HG03095 (cell line): ENCODE measurements around the gene YARS2.

Experiments
- ATAC-seq: cut with Tn5 transposase; IDR thresholded peaks from one replicate; pipeline ENCODE4 v1.9.1; 2021; ENCODE audit warnings: moderate library complexity; ENCODE audit not compliant: unreplicated experiment

Gene YARS2

DNA sequence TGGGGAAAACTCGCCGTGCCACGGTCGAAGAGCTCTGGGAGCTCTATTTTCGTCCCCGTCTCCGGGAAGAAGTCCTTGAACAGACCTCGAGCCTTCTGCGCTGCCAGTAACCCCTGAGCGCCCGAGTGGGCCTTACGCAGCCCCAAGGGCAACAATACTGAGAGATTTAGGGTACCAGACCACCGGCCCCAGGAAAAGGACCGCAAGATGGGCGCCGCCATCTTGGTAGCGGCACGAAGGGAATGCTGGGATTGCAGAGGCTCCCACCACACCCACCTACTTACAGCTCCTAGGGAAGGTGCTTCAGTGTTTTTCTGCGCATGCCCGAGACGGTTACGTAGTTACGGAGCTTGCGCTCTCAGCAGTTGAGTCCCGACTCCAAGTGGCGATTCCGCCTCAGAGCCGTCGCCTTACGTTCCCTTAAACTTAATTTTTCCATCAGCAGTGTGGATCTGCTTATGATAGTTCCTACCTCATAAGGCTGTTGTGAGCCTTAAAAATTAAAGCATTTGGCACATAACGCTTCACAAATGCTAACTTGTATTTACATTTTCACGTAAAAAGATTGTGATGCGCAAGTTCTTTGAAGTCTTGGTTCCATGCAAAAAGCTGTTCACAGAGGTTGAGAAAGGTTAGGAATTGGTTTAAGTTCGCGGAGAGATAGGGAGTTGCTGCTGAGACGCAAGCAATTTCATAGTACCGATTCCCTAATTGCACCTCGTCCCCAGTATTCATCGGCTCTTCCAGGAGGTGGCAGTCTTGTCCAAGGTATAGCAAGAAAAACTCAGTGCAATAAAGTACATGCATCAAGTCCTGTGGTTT lies at the start of gene YARS2:
Gene YARS2 (minus strand): TSS at position 244 of the 822 bp plus-strand sequence. CDS start 23 bp downstream, at position 221.
- ATAC-seq = peak; percentile 91

DNA sequence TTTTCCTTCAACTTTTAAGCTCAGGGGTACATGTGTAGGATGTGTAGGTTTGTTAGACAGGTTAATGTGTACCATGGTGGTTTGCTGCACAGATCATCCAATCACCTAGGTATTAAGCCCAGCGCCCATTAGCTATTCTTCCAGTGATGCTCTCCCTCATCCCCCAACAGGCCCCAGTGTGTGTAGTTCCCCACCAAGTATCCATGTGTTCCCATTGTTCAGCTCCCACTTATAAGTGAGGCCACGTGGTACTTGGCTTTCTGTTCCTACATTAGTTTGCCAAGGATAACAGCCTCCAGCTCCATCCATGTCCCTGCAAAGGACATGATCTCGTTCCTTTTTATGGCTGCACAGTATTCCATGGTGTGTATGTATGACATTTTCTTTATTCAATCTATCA lies 48.6 kb upstream of the YARS2 start:
- no peak for ATAC-seq

- ATAC-seq = no peak
These were observed 45.7 kb upstream of the YARS2 start for GRCh38 chr12:32801269-32801980.

DNA sequence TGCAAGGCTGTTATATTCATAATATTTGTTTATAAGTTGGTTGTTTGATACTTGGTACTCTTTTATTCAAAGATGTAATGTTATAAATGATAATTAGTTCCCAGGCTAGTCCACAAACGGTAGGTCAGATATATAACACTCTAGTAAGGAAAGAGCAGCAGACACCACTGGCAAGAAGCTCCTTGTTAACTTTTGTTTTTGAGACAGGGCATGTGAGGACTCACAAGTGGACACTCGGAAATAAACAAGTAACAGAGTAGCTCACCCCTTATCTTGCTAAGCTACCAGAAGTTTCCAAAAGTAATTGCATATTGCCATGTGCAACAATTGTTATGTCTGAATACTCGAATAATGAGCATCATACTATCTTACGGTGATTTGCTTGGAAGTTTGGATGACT lies 38.6 kb upstream of the YARS2 start:
- no peak for ATAC-seq

DNA sequence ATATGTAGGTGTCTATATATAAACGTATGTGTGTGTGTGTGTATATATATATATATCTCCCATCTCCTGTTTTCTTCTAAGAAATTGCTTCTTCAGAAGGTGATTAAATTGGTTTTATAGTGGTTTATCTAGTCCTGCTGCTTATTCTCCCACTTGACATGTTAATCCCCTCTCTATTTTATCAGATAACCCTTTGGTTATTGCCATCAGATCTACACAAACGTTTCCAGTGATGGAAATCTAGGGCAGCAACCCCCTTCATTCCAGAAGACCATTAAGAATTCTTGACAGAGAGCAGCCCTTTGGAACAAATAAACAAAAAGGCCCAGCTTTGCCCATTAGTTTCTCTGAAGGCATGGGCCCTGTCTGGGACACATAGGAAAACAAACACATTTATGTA lies 34.2 kb upstream of the YARS2 start:
- no peak for ATAC-seq

DNA sequence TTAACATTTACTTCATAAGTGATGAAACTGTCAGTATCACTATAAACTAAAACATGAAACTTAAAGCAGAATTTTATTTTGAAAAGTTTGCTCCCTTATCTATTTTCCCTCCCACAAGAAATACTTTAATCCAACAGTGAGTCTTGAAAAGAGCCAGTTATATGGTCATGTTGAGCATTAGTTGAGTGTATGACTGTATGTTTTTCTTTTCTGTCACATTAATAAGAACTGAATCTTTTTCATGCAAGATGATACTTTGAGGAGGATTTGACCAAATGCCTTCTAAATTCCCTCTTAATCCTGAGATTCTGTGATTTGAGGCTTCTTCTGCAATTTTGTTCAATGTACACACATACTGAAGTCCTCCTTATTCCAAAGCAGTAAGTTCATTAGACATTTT lies 33.7 kb upstream of the YARS2 start:
- no peak for ATAC-seq

- ATAC-seq = no peak
These were observed 32.7 kb upstream of the YARS2 start for GRCh38 chr12:32788405-32788804.

- ATAC-seq = no peak
These were observed 29.9 kb upstream of the YARS2 start for GRCh38 chr12:32785557-32785956.

GRCh38 chr12:32783029-32783428 lies 27.3 kb upstream of the YARS2 start:
- ATAC-seq = no peak

- ATAC-seq = no peak
These were observed 24.4 kb upstream of the YARS2 start for GRCh38 chr12:32780071-32780470.

DNA sequence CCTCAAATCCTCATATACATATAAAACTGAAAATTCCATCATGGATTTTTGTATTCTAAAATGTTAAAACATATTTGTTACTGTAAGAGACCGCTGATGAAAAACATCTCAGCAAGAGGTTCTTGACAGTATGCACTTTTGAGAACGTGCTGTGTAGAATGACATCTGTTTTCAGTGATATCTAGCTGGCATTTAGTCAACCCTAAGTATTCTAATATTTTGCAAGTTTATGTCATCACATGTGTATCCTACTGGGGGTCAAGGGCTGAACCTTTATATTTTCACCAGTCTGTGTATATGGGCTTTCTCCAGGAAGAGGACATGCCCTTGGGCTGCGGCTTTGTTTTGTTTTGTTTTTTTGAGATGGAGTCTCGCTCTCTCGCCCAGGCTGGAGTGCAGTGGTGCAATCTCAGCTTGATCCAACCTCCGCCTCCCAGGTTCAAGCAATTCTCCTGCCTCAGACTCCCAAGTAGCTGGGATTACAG lies 22.0 kb upstream of the YARS2 start:
- no peak for ATAC-seq

- no peak for ATAC-seq
These were observed 21.5 kb upstream of the YARS2 start for GRCh38 chr12:32777159-32777558.

DNA sequence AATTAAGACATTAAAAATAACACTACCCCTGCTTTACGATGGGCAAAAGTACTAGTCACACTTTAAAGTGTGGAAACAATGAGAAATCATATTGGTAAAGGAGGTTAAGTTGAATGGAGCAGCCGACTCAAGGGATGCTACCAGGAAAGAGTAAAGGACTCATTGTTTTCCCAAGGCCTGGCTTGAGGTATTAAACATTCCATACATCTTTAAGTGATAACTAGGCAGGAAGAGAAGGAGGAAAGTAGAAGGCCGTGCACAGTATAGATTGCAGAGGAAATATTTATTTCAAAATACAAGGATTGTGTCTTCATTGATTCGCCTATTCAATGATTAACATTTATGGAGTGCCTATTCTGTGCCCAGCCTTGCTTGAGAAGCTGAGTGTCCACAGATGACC lies 20.6 kb upstream of the YARS2 start:
- ATAC-seq = no peak

DNA sequence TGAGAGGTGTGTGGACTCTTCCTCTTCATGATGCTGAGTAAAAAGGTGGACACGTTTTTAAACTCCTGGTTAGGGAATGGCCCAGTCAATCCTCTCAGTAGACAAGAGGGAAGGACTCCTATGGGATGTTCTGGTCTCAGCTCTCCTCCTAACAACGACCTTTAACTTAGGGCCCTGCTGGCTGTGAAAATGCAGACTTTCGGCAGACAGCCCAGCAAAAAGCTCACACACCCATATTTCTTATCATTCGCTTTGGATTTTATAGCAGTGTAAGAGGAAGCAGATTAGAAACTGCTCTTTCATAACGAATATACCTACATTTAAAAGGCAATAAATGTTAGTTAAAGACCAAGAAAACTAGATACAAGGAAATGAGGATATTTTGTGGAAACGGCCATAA lies 18.0 kb upstream of the YARS2 start:
- no peak for ATAC-seq

GRCh38 chr12:32770141-32770540 lies 14.4 kb upstream of the YARS2 start:
- ATAC-seq = no peak

DNA sequence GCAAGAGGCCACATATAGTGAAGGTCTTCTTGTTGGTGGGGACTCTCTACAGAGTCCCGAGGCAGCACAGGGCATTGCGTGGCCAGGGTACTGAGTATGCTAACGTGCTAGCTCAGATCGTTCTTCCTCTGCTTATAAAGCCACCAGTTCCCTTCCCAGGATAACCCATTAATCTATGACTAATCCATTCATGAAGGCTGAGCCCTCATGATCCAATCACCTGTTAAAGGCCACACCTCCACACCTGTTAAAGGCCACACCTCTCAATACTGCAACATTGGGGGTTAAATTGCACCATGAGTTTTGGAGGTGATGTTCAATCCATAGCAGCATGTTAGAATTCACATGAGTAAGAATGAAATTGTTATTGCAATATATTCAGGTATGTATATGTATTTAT lies 12.8 kb upstream of the YARS2 start:
- no peak for ATAC-seq

DNA sequence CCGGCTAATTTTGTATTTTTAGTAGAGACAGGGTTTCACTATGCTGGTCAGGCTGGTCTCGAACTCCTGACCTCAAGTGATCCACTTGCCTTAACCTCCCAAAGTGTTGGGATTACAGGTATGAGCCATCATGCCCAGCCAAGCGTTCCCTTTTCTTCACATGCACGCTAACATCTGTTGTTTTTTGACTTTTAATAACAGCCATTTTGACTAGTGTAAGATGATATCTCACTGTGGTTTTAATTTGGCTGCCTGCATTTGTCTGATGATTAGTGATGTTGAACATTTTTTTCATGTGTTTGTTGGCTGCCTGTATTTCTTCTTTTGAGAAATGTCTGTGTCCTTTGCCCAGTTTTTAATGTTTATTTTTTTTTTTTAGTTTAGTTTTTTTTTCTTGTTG lies 10.2 kb upstream of the YARS2 start:
- no peak for ATAC-seq

DNA sequence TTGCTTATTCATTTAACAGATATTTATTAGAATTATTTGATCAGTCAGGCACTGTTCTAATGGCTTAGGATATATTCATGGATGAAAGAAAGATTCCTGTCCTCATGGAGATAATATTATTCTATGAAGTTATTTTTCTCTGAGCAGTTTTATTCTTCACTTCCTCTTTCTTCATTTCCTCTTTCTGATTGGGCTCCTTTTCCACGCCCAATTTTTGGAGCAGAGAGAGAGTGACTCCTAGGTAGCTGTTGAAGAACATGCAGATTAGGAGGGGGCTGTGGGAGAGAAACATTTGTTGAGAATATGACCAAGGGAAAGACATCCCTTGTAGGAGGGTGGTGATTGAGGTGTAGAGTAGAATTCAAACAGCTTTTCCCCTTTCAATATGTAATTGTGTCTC lies 6.0 kb upstream of the YARS2 start:
- ATAC-seq = no peak

GRCh38 chr12:32757157-32757556 lies 1.5 kb upstream of the YARS2 start:
- no peak for ATAC-seq

GRCh38 chr12:32756476-32757066 lies 874 bp upstream of the YARS2 start:
- no peak for ATAC-seq

DNA sequence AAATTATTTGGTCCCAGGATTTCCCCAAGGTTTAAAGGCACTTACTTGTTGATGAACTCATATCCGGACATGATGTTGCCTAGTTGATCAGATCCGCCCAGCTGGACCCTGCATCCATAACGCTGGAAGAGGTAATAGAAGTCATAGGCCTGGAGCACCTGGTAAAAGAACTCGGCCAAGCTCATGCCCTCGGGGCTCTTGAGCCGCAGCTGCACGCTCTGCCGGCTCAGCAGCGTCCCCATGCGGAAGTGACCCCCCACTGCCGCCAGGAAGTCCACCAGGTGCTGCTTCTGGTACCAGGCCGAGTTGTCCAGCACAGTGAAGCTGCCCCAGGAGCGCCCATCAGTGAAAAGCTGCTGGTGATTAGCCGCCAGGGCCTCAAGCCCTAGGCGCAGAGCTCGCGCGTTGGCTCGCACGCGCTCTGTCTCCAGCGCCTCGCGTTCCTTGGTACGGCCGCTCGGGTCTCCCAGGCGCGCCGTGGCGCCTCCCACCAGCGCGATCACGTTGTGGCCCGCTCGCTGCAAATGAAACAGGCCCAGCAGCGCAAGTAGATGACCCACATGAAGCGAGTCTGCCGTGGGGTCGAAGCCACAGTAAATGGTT lies 545 bp downstream of the YARS2 start:
- peak; percentile 71 for ATAC-seq
